ENCODE results near the gene DOCK2. TPM values are rescaled to one million over a fixed set of nuclear protein-coding genes. Genes with fewer than 3 reads are reported as not detected.

The DOCK2 gene
- total and polyA plus RNA-seq, 4 donors, result 5.0 to 30.4 (median 7.4) TPM

DNA sequence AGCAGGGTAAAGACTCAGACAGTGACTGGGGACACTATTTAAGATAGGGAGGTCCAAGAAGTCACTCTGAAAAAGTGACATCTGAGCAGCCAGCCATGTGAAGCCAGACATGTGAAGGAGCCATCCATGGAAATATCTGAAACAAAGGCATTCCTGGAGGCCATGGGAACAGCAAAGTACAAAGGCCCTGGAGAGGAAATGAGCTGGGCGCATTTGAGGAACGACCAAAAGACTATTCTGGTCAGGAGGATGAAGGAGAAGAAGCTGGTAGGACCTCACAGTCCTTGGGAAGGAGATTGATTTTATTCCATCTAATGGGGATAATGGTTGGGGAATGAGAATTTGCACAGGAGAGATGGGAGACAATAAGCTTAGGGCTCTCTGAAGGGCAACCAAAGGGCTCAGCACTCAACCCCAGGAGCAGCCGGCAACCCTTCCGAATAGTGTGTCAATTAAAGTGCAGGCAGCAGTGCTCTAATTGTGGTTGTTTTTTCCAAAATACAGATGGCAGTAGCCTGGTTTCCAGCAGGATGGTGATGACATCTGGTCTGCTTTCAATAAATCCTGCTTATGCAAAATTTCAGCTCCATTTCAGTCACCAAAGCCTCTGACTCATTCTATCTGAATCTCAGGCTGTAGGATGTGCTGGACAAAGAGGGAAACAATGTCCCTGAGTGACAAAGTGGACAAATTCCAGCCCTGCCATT is 495.3 kb downstream of the DOCK2 start:
- 80% methylated on average over 4 of the region's 4 CpGs for WGBS (ENCODE audit: insufficient coverage)
- no peaks in the 10 kb centered on the region for H3K4me1 ChIP-seq (ENCODE audit: control insufficient read depth, insufficient read depth, low read length)

More for the DNA sequence above, 495.3 kb downstream of the DOCK2 start:
- Histone ChIP-seq H3K27me3 (ENCODE audit: control insufficient read depth, insufficient read depth, low read length) (no peaks in the 10 kb centered on the region), H3K9me3 (ENCODE audit: control insufficient read depth, insufficient read depth, low read length) (no peaks in the 10 kb centered on the region), H3K27ac (ENCODE audit: low read depth, low read length) (no peak overlapping the region), H3K4me3 (ENCODE audit: low read depth, low read length) (no peak overlapping the region), H3K36me3 (ENCODE audit: control insufficient read depth, insufficient read depth, low read length) (no peaks in the 10 kb centered on the region)
- peak in 2 of 6 donors; percentile 48 to 62 for DNase-seq (ENCODE audit: low read depth in 4 of 6, low spot score in 6 of 6)

Small RNA genes lying within 50 kb of the gene (small RNA-seq; reads per million reads assigned to genes)
- gene MIR378E (ENCODE audit: low replicate concordance), result not detected

Other genes starting within 250 kb of the DOCK2 start
- gene SPDL1, start 53.5 kb upstream of the DOCK2 start, total RNA-seq, result 10 to 100 TPM; 22.8 to 24.0 TPM
- 10 to 100 TPM; 24.0 to 28.1 TPM for gene SPDL1, start 53.5 kb upstream of the DOCK2 start, polyA plus RNA-seq (ENCODE audit: insufficient read length in 2 of 2)